OCI-LY7 (cell line): ENCODE results near the gene SECTM1. TPM values are rescaled to one million over a fixed set of nuclear protein-coding genes. Genes with fewer than 3 reads are reported as not detected.

ENCODE experiments used
- BruUV-seq: library from RNA; stranded (reverse); fragments of 400-500 nt; replicated peaks from 2 replicates; lab custom pipeline; 2021; lab: Mats Ljungman, UMichigan
- CTCF ChIA-PET: fragments of 300-600 bp; sonication (Branson Sonifier 250); formaldehyde crosslinking; loops from one replicate; lab custom pipeline; 2022; ENCODE audit warnings: antibody characterized with exemption; ENCODE audit not compliant: unreplicated experiment; lab: Charles Lee
- POLR2A ChIA-PET: fragments of 300-600 bp; sonication (Branson Sonifier 250); formaldehyde crosslinking; loops from one replicate; lab custom pipeline; 2022; ENCODE audit warnings: antibody characterized with exemption; lab: Charles Lee
- DNase-seq: peaks from one replicate; pipeline ENCODE4 v3.0.0-alpha.2; 2015; ENCODE audit warnings: low spot score
- H2AFZ ChIP-seq: fragments of 200-600 bp; sonication (generic), shearing (Covaris generic); 2 replicates; pipeline ENCODE4 v1.6.1; 2014; ENCODE audit warnings: mild to moderate bottlenecking, antibody characterized with exemption, low read length, moderate library complexity
- H3K27ac ChIP-seq: fragments of 200-600 bp; sonication (generic); 2 replicates; pipeline ENCODE4 v1.5.1; 2014; ENCODE audit warnings: mixed run types, low read depth, mild to moderate bottlenecking, moderate library complexity, low read length, inconsistent platforms; ENCODE audit not compliant: poor library complexity, severe bottlenecking
- H3K36me3 ChIP-seq: fragments of 200-600 bp; sonication (generic); 2 replicates; pipeline ENCODE4 v1.6.1; 2014; ENCODE audit warnings: mild to moderate bottlenecking, antibody characterized with exemption, low read length, moderate library complexity, mixed read lengths; ENCODE audit not compliant: insufficient read depth
- H3K4me1 ChIP-seq: fragments of 200-600 bp; sonication (generic); 2 replicates; pipeline ENCODE4 v1.5.1; 2014; ENCODE audit warnings: mild to moderate bottlenecking, low read length; ENCODE audit not compliant: insufficient read depth, poor library complexity, severe bottlenecking
- H3K4me2 ChIP-seq: fragments of 200-600 bp; sonication (generic); 2 replicates; pipeline ENCODE4 v1.6.1; 2014; ENCODE audit warnings: mild to moderate bottlenecking, low read length
- H3K4me3 ChIP-seq: fragments of 200-600 bp; sonication (generic); 2 replicates; pipeline ENCODE4 v1.5.1; 2014; ENCODE audit warnings: mild to moderate bottlenecking, low read depth, low read length; ENCODE audit not compliant: poor library complexity, severe bottlenecking
- H3K79me2 ChIP-seq: fragments of 200-600 bp; sonication (generic); 2 replicates; pipeline ENCODE4 v1.6.1; 2016; ENCODE audit warnings: low read depth, mild to moderate bottlenecking, low read length, moderate library complexity, mixed read lengths; ENCODE audit not compliant: insufficient read depth
- H3K9me2 ChIP-seq: fragments of 200-600 bp; sonication (generic); 2 replicates; pipeline ENCODE4 v1.6.1; 2016; ENCODE audit warnings: mild to moderate bottlenecking, low read length, mixed read lengths; ENCODE audit not compliant: insufficient read depth
- H3K9me3 ChIP-seq: fragments of 200-600 bp; sonication (generic); 2 replicates; pipeline ENCODE4 v1.6.1; 2014; ENCODE audit warnings: mild to moderate bottlenecking, mixed run types, low read length, mixed read lengths
- H4K20me1 ChIP-seq: fragments of 200-600 bp; sonication (generic); 2 replicates; pipeline ENCODE4 v1.6.1; 2014; ENCODE audit warnings: mild to moderate bottlenecking, antibody characterized with exemption, low read length, moderate library complexity, mixed read lengths; ENCODE audit not compliant: insufficient read depth
- CTCF ChIP-seq: fragments of 200-600 bp; sonication (generic); conservative IDR thresholded peaks from 2 replicates; pipeline ENCODE4 v1.5.1; 2014; ENCODE audit warnings: mild to moderate bottlenecking, antibody characterized with exemption, low read length, moderate library complexity, mixed read lengths
- EZH2phosphoT487 ChIP-seq: fragments of 200-600 bp; sonication (generic); IDR thresholded peaks from 2 replicates; pipeline ENCODE4 v1.6.1; 2018; ENCODE audit warnings: low read depth, borderline replicate concordance, mild to moderate bottlenecking, mixed run types, antibody characterized with exemption, low read length, moderate library complexity, mixed read lengths
- intact Hi-C: fragments of 100-400 bp; cut with micrococcal nuclease; formaldehyde crosslinking; loops from one replicate; pipeline ENCODE4 v1.10.0; 2022; ENCODE audit not compliant: unreplicated experiment
- total RNA-seq, 2 experiments: library from RNA; depleted of rRNA in 1 of 2; stranded (reverse); fragments of >200 nt in 1 of 2; shearing (Covaris generic) in 1 of 2; gene quantifications; 2 replicates each; pipeline ENCODE4 v1.2.3, GENCODE V29; 2014 to 2022

SECTM1 gene
- total RNA-seq, 2 experiments from 2014 or later, result not detected

DNA sequence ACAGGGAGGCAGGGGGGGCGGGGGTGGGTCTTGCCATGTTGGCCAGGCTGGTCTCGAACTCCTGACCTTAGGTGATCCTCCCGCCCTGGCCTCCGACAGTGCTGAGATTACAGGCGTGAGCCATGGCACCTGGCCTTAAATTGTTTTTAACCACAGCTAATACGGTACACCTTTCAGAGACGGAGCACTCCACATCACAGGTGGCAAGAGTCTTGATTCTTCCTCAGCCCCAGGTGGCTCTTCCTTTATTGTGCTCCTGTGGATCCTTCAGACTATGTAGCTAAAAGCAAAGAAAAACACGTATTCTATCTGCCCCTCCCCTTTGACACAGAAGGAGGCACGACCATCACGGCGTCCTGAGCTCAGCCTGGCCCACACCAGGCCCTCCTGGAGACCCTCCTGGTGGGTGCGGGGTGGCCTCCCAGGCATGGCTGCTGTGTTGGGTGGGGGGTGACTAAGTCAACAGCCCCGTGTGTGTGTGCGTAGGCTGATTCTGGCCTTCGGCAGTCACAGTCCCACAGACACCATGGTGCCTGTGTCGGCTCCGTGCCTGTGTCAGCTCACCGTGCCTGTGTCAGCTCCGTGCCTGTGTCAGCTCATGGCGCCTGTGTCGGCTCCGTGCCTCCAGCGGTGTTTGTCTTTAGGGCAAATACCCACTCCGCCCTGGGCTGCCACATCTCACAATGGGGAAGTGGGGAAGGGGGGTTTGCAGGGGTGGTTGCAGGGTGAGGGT lies 10.8 kb upstream of the SECTM1 start:
- no peak overlapping the region for H3K27ac ChIP-seq
- peak; percentile 50 for DNase-seq
- no peaks in the 10 kb centered on the region for H4K20me1 ChIP-seq
- no peaks in the 10 kb centered on the region for H3K9me2 ChIP-seq
- no peak overlapping the region for H3K4me3 ChIP-seq
- no TSS peak for BruUV-seq
- CTCF ChIA-PET, result interaction anchor here (0.5 kb wide), 1 partner anchor 162 kb away, joined by 3 read pairs; no protein-coding TSS in a partner anchor
- POLR2A ChIA-PET, result interaction anchor here (0.7 to 1.7 kb wide), 3 partner anchors 19 to 1097 kb away, joined by 3 to 9 read pairs (median 3); no protein-coding TSS in a partner anchor
- no peaks in the 10 kb centered on the region for H3K36me3 ChIP-seq
- H3K4me2 ChIP-seq, result no peak overlapping the region
- H3K79me2 ChIP-seq, result no peaks in the 10 kb centered on the region
- no peak for TF ChIP-seq EZH2phosphoT487
- TF ChIP-seq CTCF, result no peak
- peaks cover 28% of the 10 kb centered on the region for H3K4me1 ChIP-seq
- H2AFZ ChIP-seq, result no peak overlapping the region
- H3K9me3 ChIP-seq, result no peaks in the 10 kb centered on the region
- intact Hi-C loops, result no loop called here

DNA sequence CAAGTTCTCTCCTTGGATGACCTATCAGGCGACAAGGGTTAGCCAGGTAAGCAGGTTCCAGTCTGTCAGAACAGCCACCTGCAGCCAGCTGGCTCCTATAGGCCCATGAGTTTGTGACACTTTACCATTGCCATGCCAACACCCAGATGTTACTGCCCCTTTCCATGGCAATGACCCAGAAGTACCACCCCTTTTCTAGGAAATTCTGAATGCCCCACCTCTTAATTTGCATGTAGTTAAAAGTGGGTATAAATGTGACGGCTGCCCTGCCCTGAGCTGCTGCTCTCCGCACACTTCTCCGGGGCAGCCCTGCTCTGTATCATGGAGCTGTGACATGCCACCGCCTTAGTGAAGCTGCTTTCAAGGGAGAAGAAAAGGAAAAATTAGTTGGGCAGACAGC lies 10.0 kb upstream of the SECTM1 start:
- Histone ChIP-seq H3K79me2 (no peaks in the 10 kb centered on the region), H4K20me1 (no peaks in the 10 kb centered on the region), H3K9me3 (no peaks in the 10 kb centered on the region), H3K4me1 (peaks cover 23% of the 10 kb centered on the region), H3K27ac (no peak overlapping the region), H3K4me2 (no peak overlapping the region), H3K4me3 (no peak overlapping the region), H3K9me2 (no peaks in the 10 kb centered on the region), H2AFZ (no peak overlapping the region), H3K36me3 (no peaks in the 10 kb centered on the region)
- ChIA-PET POLR2A (interaction anchor here (0.7 to 1.7 kb wide), 2 partner anchors 19 to 45 kb away, joined by 3 to 9 read pairs; no protein-coding TSS in a partner anchor), CTCF (interaction anchor here (0.5 kb wide), 1 partner anchor 162 kb away, joined by 3 read pairs; no protein-coding TSS in a partner anchor)
- intact Hi-C loops, result no loop called here
- TF ChIP-seq CTCF, result no peak
- no peak for TF ChIP-seq EZH2phosphoT487
- DNase-seq, result no peak
- BruUV-seq, result no TSS peak
